ENCODE results near the gene PRG3.

PRG3 gene

GRCh38 chr11:57368106-57368844, 12.7 kb downstream of the PRG3 start:
- H3K27ac ChIP-seq (replicated peaks; ENCODE audit: low read length): no peak overlapping the region
- H2BK5ac ChIP-seq (ENCODE audit: low read length): no peak overlapping the region
- no peaks in the 10 kb centered on the region for H3K36me3 ChIP-seq (replicated peaks in 1 of 2; ENCODE audit: control insufficient read depth in 2 of 2, insufficient read depth in 2 of 2, low read length in 2 of 2)
- no peak overlapping the region for H2AFZ ChIP-seq (ENCODE audit: low read length)
- no peak for DNase-seq (ENCODE audit: low spot score)
- no peaks in the 10 kb centered on the region for H3K79me1 ChIP-seq (ENCODE audit: low read depth, low read length)
- H3K4me2 ChIP-seq (ENCODE audit: insufficient read depth, low read length, poor library complexity, severe bottlenecking): no peak overlapping the region
- H3K4ac ChIP-seq (ENCODE audit: low read length): no peak overlapping the region
- H3K23ac ChIP-seq (ENCODE audit: low read depth, low read length, poor library complexity): peak overlapping the region; percentile 25
- peaks cover 0 to 29% (median 0%) of the 10 kb centered on the region in 3 experiments for H3K27me3 ChIP-seq (ENCODE audit: control insufficient read depth in 3 of 3, insufficient read depth in 3 of 3, low read depth in 1 of 3, low read length in 3 of 3)
- WGBS, 2 donors (ENCODE audit: extremely low coverage in 2 of 2, insufficient read length in 2 of 2, insufficient replicate concordance in 1 of 2): no CpG with 5 or more reads among the region's 19 CpGs
- H4K8ac ChIP-seq (ENCODE audit: low read depth, low read length): no peak overlapping the region
- H3K18ac ChIP-seq (ENCODE audit: low read length): no peak overlapping the region
- H4K91ac ChIP-seq (ENCODE audit: low read depth, low read length, poor library complexity): no peak overlapping the region
- H2AK5ac ChIP-seq (ENCODE audit: low read depth, low read length): no peak overlapping the region
- no peak overlapping the region for H2BK12ac ChIP-seq (ENCODE audit: low read length)
- H3K14ac ChIP-seq (ENCODE audit: low read length): no peak overlapping the region
- no peak overlapping the region for H3K9ac ChIP-seq (ENCODE audit: low read depth, low read length, poor library complexity)
- no peaks in the 10 kb centered on the region for H3K9me3 ChIP-seq (replicated peaks in 1 of 2; ENCODE audit: control insufficient read depth in 2 of 2, insufficient read depth in 1 of 2, low read depth in 1 of 2, low read length in 2 of 2)
- H2BK15ac ChIP-seq (ENCODE audit: low read length): no peak overlapping the region
- no peak overlapping the region for H2BK120ac ChIP-seq (ENCODE audit: low read depth, low read length)
- no peak overlapping the region for H3K4me3 ChIP-seq (ENCODE audit: low read length in 2 of 2)
- peaks cover 8 to 13% of the 10 kb centered on the region in 2 donors for H3K4me1 ChIP-seq (ENCODE audit: control insufficient read depth in 2 of 2, insufficient read depth in 1 of 2, low read depth in 1 of 2, low read length in 2 of 2)

GRCh38 chr11:57364851-57365660, 15.9 kb downstream of the PRG3 start:
- no CpG with 5 or more reads among the region's 9 CpGs for WGBS, 2 donors (ENCODE audit: extremely low coverage in 2 of 2, insufficient read length in 2 of 2, insufficient replicate concordance in 1 of 2)

GRCh38 chr11:57363131-57364080, 17.5 kb downstream of the PRG3 start:
- Histone ChIP-seq H3K4ac (ENCODE audit: low read length) (no peak overlapping the region), H3K9me3 (replicated peaks in 1 of 2; ENCODE audit: control insufficient read depth in 2 of 2, insufficient read depth in 1 of 2, low read depth in 1 of 2, low read length in 2 of 2) (no peaks in the 10 kb centered on the region), H3K4me1 (ENCODE audit: control insufficient read depth in 2 of 2, insufficient read depth in 1 of 2, low read depth in 1 of 2, low read length in 2 of 2) (peaks cover 10 to 13% of the 10 kb centered on the region in 2 donors), H3K27ac (replicated peaks; ENCODE audit: low read length) (no peak overlapping the region), H3K14ac (ENCODE audit: low read length) (no peak overlapping the region), H3K27me3 (ENCODE audit: control insufficient read depth in 3 of 3, insufficient read depth in 3 of 3, low read depth in 1 of 3, low read length in 3 of 3) (peaks cover 0 to 32% (median 0%) of the 10 kb centered on the region in 3 experiments), H3K36me3 (replicated peaks in 1 of 2; ENCODE audit: control insufficient read depth in 2 of 2, insufficient read depth in 2 of 2, low read length in 2 of 2) (no peaks in the 10 kb centered on the region), H3K79me1 (ENCODE audit: low read depth, low read length) (no peaks in the 10 kb centered on the region), H4K8ac (ENCODE audit: low read depth, low read length) (no peak overlapping the region), H2AK5ac (ENCODE audit: low read depth, low read length) (no peak overlapping the region), H3K23ac (ENCODE audit: low read depth, low read length, poor library complexity) (no peak overlapping the region), H2BK120ac (ENCODE audit: low read depth, low read length) (no peak overlapping the region), H3K9ac (ENCODE audit: low read depth, low read length, poor library complexity) (no peak overlapping the region), H3K4me3 (ENCODE audit: low read length in 2 of 2) (no peak overlapping the region), H2BK15ac (ENCODE audit: low read length) (no peak overlapping the region), H3K18ac (ENCODE audit: low read length) (no peak overlapping the region), H2BK5ac (ENCODE audit: low read length) (peak overlapping the region; percentile 7), H2AFZ (ENCODE audit: low read length) (no peak overlapping the region), H4K91ac (ENCODE audit: low read depth, low read length, poor library complexity) (no peak overlapping the region), H2BK12ac (ENCODE audit: low read length) (no peak overlapping the region), H3K4me2 (ENCODE audit: insufficient read depth, low read length, poor library complexity, severe bottlenecking) (no peak overlapping the region)
- no CpG with 5 or more reads among the region's 7 CpGs for WGBS, 2 donors (ENCODE audit: extremely low coverage in 2 of 2, insufficient read length in 2 of 2, insufficient replicate concordance in 1 of 2)
- no peak for DNase-seq (ENCODE audit: low spot score)

More at GRCh38 chr11:57364851-57365660, 15.9 kb downstream of the PRG3 start:
- Histone ChIP-seq H3K18ac (ENCODE audit: low read length) (peak overlapping the region; percentile 6), H2BK120ac (ENCODE audit: low read depth, low read length) (no peak overlapping the region), H4K8ac (ENCODE audit: low read depth, low read length) (no peak overlapping the region), H3K9ac (ENCODE audit: low read depth, low read length, poor library complexity) (no peak overlapping the region), H2AFZ (ENCODE audit: low read length) (peak overlapping the region; percentile 65), H3K23ac (ENCODE audit: low read depth, low read length, poor library complexity) (no peak overlapping the region), H2BK15ac (ENCODE audit: low read length) (no peak overlapping the region), H4K91ac (ENCODE audit: low read depth, low read length, poor library complexity) (no peak overlapping the region), H3K27me3 (ENCODE audit: control insufficient read depth in 3 of 3, insufficient read depth in 3 of 3, low read depth in 1 of 3, low read length in 3 of 3) (peaks cover 0 to 27% (median 0%) of the 10 kb centered on the region in 3 experiments), H2BK5ac (ENCODE audit: low read length) (no peak overlapping the region), H3K36me3 (replicated peaks in 1 of 2; ENCODE audit: control insufficient read depth in 2 of 2, insufficient read depth in 2 of 2, low read length in 2 of 2) (no peaks in the 10 kb centered on the region), H3K9me3 (replicated peaks in 1 of 2; ENCODE audit: control insufficient read depth in 2 of 2, insufficient read depth in 1 of 2, low read depth in 1 of 2, low read length in 2 of 2) (no peaks in the 10 kb centered on the region), H3K4me3 (ENCODE audit: low read length in 2 of 2) (no peak overlapping the region), H3K4me2 (ENCODE audit: insufficient read depth, low read length, poor library complexity, severe bottlenecking) (no peak overlapping the region), H3K79me1 (ENCODE audit: low read depth, low read length) (no peaks in the 10 kb centered on the region), H3K4me1 (ENCODE audit: control insufficient read depth in 2 of 2, insufficient read depth in 1 of 2, low read depth in 1 of 2, low read length in 2 of 2) (peaks cover 8 to 13% of the 10 kb centered on the region in 2 donors), H2BK12ac (ENCODE audit: low read length) (no peak overlapping the region), H3K4ac (ENCODE audit: low read length) (no peak overlapping the region), H3K14ac (ENCODE audit: low read length) (no peak overlapping the region), H2AK5ac (ENCODE audit: low read depth, low read length) (no peak overlapping the region), H3K27ac (replicated peaks; ENCODE audit: low read length) (no peak overlapping the region)
- no peak for DNase-seq (ENCODE audit: low spot score)
